GM10266 (cell line): Measurements from ENCODE around the gene RASGRP3.

Experiments used
- DNase-seq: peaks from one replicate; pipeline ENCODE4 v3.0.0; 2012; ENCODE audit errors: extremely low spot score
- CTCF ChIP-seq: IDR thresholded peaks from 2 replicates; pipeline ENCODE4 v1.5.1; 2012; ENCODE audit warnings: mild to moderate bottlenecking, low read depth; ENCODE audit not compliant: control insufficient read depth, insufficient read depth; ENCODE audit errors: missing control alignments

RASGRP3 gene

GRCh38 chr2:33476131-33476792 is at the start of gene RASGRP3:
RASGRP3 (plus strand) TSS chr2:33476649; CDS start chr2:33515137, 38,488 bp downstream.
- peak; percentile 52 for DNase-seq
- TF ChIP-seq CTCF, result no peak

GRCh38 chr2:33426666-33427231 is 49.7 kb upstream of the RASGRP3 start:
- DNase-seq, result no peak
- TF ChIP-seq CTCF, result no peak

GRCh38 chr2:33430077-33430476 is 46.4 kb upstream of the RASGRP3 start:
- TF ChIP-seq CTCF, result no peak
- no peak for DNase-seq

GRCh38 chr2:33430856-33431255 is 45.6 kb upstream of the RASGRP3 start:
- DNase-seq, result no peak
- TF ChIP-seq CTCF, result no peak

- no peak for DNase-seq
- TF ChIP-seq CTCF, result no peak
Observed at GRCh38 chr2:33432871-33433270, 43.6 kb upstream of the RASGRP3 start.

GRCh38 chr2:33433279-33434235 is 42.9 kb upstream of the RASGRP3 start:
- TF ChIP-seq CTCF, result no peak
- DNase-seq, result no peak

GRCh38 chr2:33435518-33435917 is 40.9 kb upstream of the RASGRP3 start:
- no peak for TF ChIP-seq CTCF
- no peak for DNase-seq
